ENCODE results near the gene EIF4E3. TPM values are rescaled to one million over a fixed set of nuclear protein-coding genes. Genes with fewer than 3 reads are reported as not detected.
A peak's percentile ranks its signal among the peaks of the same experiment; 100 is the strongest.

The EIF4E3 gene
- 25.3 TPM for total RNA-seq

- Histone ChIP-seq H3K9me3 (no peaks in the 10 kb centered on the region), H3K36me3 (no peaks in the 10 kb centered on the region), H3K27ac (peak within 1 kb of the TSS; percentile 84), H3K4me1 (peaks cover 32% of the 10 kb centered on the region), H3K4me3 (peak within 1 kb of the TSS; percentile 72 to 98), H3K27me3 (no peaks in the 10 kb centered on the region)
- TF ChIP-seq POLR2A (IDR thresholded peaks at IDR 0.05) (no peak), POLR2AphosphoS5 (IDR thresholded peaks at IDR 0.05; ENCODE audit: insufficient read depth in 1 of 2, low read depth in 1 of 2) (peak in 1 of 2 donors; percentile 36), CTCF (IDR thresholded peaks at IDR 0.05) (no peak)
- intact Hi-C loops (cut with DNase I): no loop called here
- DNase-seq (ENCODE audit: extremely low spot score in 2 of 2): no peak
Measured at GRCh38 chr3:71725271-71725991, at the start of gene EIF4E3. EIF4E3 (minus strand) TSS chr3:71725402; CDS start chr3:71725367, 35 bp downstream.

GRCh38 chr3:71771884-71772283 lies 46.7 kb upstream of the EIF4E3 start:
- H3K9me3 ChIP-seq: no peaks in the 10 kb centered on the region
- H3K36me3 ChIP-seq: no peaks in the 10 kb centered on the region
- TF ChIP-seq POLR2A (IDR thresholded peaks at IDR 0.05) (no peak), CTCF (IDR thresholded peaks at IDR 0.05) (no peak), POLR2AphosphoS5 (IDR thresholded peaks at IDR 0.05; ENCODE audit: insufficient read depth in 1 of 2, low read depth in 1 of 2) (no peak)
- intact Hi-C loops (cut with DNase I): no loop called here
- H3K27me3 ChIP-seq: no peaks in the 10 kb centered on the region
- DNase-seq (ENCODE audit: extremely low spot score in 2 of 2): no peak
- no peak overlapping the region for H3K27ac ChIP-seq
- no peak overlapping the region for H3K4me3 ChIP-seq
- H3K4me1 ChIP-seq: no peaks in the 10 kb centered on the region

DNA sequence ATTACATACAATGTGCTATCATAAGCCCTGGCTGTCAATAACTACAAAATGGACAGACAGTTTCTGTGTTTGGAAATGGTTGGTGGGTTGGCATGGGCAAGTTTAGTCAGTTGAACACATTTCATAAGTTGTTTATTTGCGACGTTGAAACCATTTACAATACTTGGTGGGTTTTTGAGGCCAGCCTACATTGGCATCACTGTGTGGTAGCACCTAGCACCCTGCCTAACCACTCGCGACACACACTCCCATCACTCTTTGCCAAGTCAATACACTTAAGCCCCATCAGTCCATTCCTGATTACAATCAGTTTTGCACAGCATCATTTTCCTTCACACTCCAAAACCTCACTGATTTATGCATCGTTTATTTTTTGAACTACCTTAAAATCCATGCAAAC lies 45.9 kb upstream of the EIF4E3 start:
- Histone ChIP-seq H3K36me3 (no peaks in the 10 kb centered on the region), H3K4me1 (no peaks in the 10 kb centered on the region), H3K27ac (no peak overlapping the region), H3K9me3 (no peaks in the 10 kb centered on the region), H3K27me3 (no peaks in the 10 kb centered on the region), H3K4me3 (no peak overlapping the region)
- no peak for DNase-seq (ENCODE audit: extremely low spot score in 2 of 2)
- TF ChIP-seq CTCF (IDR thresholded peaks at IDR 0.05) (no peak), POLR2A (IDR thresholded peaks at IDR 0.05) (no peak), POLR2AphosphoS5 (IDR thresholded peaks at IDR 0.05; ENCODE audit: insufficient read depth in 1 of 2, low read depth in 1 of 2) (no peak)
- intact Hi-C loops (cut with DNase I): no loop called here

- no peaks in the 10 kb centered on the region for H3K4me1 ChIP-seq
- H3K9me3 ChIP-seq: no peaks in the 10 kb centered on the region
- H3K4me3 ChIP-seq: no peak overlapping the region
- no peaks in the 10 kb centered on the region for H3K27me3 ChIP-seq
- H3K27ac ChIP-seq: no peak overlapping the region
- TF ChIP-seq POLR2A (IDR thresholded peaks at IDR 0.05) (no peak), CTCF (IDR thresholded peaks at IDR 0.05) (no peak), POLR2AphosphoS5 (IDR thresholded peaks at IDR 0.05; ENCODE audit: insufficient read depth in 1 of 2, low read depth in 1 of 2) (no peak)
- intact Hi-C loops (cut with DNase I): no loop called here
- no peaks in the 10 kb centered on the region for H3K36me3 ChIP-seq
- DNase-seq (ENCODE audit: extremely low spot score in 2 of 2): no peak
Measured at GRCh38 chr3:71763426-71763825, 38.2 kb upstream of the EIF4E3 start.

DNA sequence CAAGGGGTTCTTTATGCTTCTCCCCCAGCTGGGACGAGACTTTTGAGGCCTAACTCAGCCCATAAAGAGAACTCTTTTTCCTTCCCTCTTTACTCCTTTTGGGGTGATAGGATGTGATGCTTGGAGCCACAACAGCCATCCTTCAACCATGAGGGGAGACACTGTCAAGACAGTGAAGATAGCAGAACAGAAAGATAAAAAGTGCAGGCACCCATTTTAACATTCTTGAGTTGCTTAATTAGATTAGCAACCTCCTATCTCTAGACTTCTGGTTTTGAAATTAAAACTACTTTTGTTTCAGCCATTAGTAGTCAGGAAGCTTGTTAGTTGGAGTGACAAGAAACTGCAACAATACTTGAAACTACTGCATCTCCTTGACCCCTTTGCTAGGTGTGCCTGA lies 34.9 kb upstream of the EIF4E3 start:
- Histone ChIP-seq H3K27me3 (no peaks in the 10 kb centered on the region), H3K27ac (no peak overlapping the region), H3K4me1 (peaks cover 3% of the 10 kb centered on the region), H3K9me3 (no peaks in the 10 kb centered on the region), H3K36me3 (no peaks in the 10 kb centered on the region), H3K4me3 (no peak overlapping the region)
- DNase-seq (ENCODE audit: extremely low spot score in 2 of 2): no peak
- TF ChIP-seq POLR2AphosphoS5 (IDR thresholded peaks at IDR 0.05; ENCODE audit: insufficient read depth in 1 of 2, low read depth in 1 of 2) (no peak), CTCF (IDR thresholded peaks at IDR 0.05) (no peak), POLR2A (IDR thresholded peaks at IDR 0.05) (no peak)
- intact Hi-C loops (cut with DNase I): no loop called here
